ENCODE measurements around the gene WNK2. TPM values are rescaled to one million over a fixed set of nuclear protein-coding genes. Genes with fewer than 3 reads are reported as not detected.

The WNK2 gene
- polyA plus RNA-seq, 1 experiment: not detected

DNA sequence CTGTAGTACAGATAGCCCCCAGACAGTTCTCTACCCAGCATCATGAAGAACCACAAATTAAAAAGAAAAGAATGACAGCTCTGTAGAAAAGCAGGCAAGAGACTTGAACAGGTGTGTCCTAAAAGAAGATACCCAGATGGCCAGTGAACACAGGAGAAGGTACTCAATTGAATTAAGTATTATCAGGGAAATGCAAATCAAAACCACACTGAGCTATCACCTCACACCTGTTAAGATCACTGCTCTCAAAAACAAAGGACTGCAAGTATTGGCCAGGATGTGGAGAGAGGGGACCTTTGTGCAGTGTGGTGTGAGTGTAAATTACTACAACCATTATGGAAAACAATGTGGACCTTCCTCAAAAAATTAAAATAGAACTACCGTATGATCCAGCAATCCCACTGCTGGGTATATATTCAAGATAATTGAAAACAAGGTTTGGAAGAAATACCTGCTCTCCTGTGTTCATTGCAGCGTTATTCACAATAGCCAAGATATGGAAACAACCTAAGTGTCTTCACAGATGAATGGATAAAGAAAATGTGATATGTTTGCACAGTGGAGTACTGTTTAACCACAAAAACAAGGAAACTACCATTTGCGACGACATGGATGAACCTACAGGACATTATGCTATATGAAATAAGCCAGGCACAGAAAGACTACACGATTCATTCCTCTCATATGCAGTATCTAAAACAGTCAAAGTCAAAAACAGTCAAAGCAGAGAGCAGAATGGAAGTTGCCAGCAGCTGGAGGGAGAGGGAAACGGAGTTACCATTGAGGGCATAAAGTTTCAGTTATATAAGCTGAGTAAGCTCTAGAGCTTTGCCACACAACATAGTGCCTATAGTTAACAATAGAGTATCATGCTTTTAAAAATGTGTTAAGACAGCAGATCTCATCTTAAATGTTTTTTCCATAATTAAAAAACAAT, 102.6 kb downstream of the WNK2 start:
- no peaks in the 10 kb centered on the region for H3K36me3 ChIP-seq (ENCODE audit: control insufficient read depth, insufficient read depth, low read length)
- H3K4me3 ChIP-seq (ENCODE audit: low read depth, low read length): no peak overlapping the region
- H3K27me3 ChIP-seq (ENCODE audit: control insufficient read depth, insufficient read depth, low read length): no peaks in the 10 kb centered on the region
- TF ChIP-seq, protein P1, sequence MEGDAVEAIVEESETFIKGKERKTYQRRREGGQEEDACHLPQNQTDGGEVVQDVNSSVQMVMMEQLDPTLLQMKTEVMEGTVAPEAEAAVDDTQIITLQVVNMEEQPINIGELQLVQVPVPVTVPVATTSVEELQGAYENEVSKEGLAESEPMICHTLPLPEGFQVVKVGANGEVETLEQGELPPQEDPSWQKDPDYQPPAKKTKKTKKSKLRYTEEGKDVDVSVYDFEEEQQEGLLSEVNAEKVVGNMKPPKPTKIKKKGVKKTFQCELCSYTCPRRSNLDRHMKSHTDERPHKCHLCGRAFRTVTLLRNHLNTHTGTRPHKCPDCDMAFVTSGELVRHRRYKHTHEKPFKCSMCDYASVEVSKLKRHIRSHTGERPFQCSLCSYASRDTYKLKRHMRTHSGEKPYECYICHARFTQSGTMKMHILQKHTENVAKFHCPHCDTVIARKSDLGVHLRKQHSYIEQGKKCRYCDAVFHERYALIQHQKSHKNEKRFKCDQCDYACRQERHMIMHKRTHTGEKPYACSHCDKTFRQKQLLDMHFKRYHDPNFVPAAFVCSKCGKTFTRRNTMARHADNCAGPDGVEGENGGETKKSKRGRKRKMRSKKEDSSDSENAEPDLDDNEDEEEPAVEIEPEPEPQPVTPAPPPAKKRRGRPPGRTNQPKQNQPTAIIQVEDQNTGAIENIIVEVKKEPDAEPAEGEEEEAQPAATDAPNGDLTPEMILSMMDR (IDR thresholded peaks at IDR 0.05; ENCODE audit: insufficient read depth, low read depth, low read length): no peak
- CTCF ChIA-PET: no interaction called here
- POLR2A ChIA-PET: no interaction called here
- no peak for DNase-seq (ENCODE audit: low read depth)

DNA sequence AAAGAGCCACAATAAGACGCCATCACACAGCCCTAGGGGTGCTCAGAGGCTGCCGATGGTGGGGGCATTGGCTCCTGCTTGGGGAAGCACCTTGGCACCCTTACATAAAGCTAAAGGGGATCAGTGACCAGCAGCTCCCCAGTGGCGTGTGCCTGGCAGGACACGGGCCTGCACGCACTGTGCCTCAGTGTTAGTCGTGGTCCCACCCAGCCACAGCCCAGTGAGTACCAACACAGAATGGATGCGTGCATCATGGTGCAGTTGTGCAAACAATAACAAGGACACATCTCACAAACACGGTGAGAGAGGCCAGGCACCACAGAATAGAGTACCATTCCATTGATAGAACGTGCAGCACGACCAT, 103.2 kb downstream of the WNK2 start:
- Histone ChIP-seq H3K4me3 (ENCODE audit: low read depth, low read length) (no peak overlapping the region), H3K27me3 (ENCODE audit: control insufficient read depth, insufficient read depth, low read length) (no peaks in the 10 kb centered on the region), H3K36me3 (ENCODE audit: control insufficient read depth, insufficient read depth, low read length) (no peaks in the 10 kb centered on the region)
- POLR2A ChIA-PET: no interaction called here
- TF ChIP-seq, protein P1 (IDR thresholded peaks at IDR 0.05; ENCODE audit: insufficient read depth, low read depth, low read length): no peak
- CTCF ChIA-PET: no interaction called here
- DNase-seq (ENCODE audit: low read depth): no peak

DNA sequence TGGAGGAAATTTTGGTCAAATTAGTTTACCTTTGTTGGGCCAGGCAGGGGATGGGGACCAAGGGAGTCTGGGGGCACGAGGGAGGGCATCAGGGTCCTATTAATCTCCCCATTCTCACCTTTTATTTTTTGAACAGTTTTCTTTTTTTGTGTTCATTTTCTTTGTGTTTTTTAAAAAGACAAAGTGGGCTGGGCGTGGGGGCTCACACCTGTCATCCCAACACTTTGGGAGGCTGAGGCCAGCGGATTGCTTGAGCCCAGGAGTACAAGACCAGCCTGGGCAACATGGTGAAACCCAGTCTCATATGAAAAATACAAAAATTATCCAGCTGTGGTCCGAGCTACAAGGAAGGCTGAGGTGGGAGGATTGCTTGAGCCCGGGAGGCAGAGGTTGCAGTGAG, 103.7 kb downstream of the WNK2 start:
- ChIA-PET POLR2A (no interaction called here), CTCF (interaction anchor here (1.2 kb wide), 1 partner anchor 134 kb away, joined by 4 read pairs; no protein-coding TSS in a partner anchor)
- Histone ChIP-seq H3K36me3 (ENCODE audit: control insufficient read depth, insufficient read depth, low read length) (no peaks in the 10 kb centered on the region), H3K4me3 (ENCODE audit: low read depth, low read length) (no peak overlapping the region), H3K27me3 (ENCODE audit: control insufficient read depth, insufficient read depth, low read length) (no peaks in the 10 kb centered on the region)
- no peak for DNase-seq (ENCODE audit: low read depth)
- TF ChIP-seq, protein P1 (IDR thresholded peaks at IDR 0.05; ENCODE audit: insufficient read depth, low read depth, low read length): no peak

DNA sequence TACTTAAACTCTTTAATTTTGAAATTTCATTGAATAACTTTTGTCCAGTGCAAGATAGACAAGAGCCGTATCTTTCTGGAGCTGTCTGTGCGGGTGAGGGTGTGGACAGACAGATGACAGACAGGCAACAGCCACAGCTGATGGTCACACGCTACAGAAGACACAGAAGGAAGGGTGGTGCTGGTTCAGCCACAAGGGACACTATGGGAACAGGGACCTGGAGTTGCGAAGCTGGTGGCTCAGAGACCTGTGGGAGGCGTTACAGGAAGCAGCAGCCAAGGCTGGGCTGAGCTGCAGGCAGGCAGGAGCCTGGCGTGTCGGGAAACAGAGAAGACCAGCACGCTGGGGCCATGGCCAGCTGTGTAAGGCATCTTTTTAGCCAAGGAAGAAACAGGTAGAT, 104.4 kb downstream of the WNK2 start:
- DNase-seq (ENCODE audit: low read depth): no peak
- Histone ChIP-seq H3K36me3 (ENCODE audit: control insufficient read depth, insufficient read depth, low read length) (no peaks in the 10 kb centered on the region), H3K4me3 (ENCODE audit: low read depth, low read length) (no peak overlapping the region), H3K27me3 (ENCODE audit: control insufficient read depth, insufficient read depth, low read length) (no peaks in the 10 kb centered on the region)
- ChIA-PET CTCF (interaction anchor here (0.6 to 1.2 kb wide), 2 partner anchors 134 to 681 kb away, joined by 3 to 4 read pairs; no protein-coding TSS in a partner anchor), POLR2A (no interaction called here)
- TF ChIP-seq, protein P1 (IDR thresholded peaks at IDR 0.05; ENCODE audit: insufficient read depth, low read depth, low read length): no peak

DNA sequence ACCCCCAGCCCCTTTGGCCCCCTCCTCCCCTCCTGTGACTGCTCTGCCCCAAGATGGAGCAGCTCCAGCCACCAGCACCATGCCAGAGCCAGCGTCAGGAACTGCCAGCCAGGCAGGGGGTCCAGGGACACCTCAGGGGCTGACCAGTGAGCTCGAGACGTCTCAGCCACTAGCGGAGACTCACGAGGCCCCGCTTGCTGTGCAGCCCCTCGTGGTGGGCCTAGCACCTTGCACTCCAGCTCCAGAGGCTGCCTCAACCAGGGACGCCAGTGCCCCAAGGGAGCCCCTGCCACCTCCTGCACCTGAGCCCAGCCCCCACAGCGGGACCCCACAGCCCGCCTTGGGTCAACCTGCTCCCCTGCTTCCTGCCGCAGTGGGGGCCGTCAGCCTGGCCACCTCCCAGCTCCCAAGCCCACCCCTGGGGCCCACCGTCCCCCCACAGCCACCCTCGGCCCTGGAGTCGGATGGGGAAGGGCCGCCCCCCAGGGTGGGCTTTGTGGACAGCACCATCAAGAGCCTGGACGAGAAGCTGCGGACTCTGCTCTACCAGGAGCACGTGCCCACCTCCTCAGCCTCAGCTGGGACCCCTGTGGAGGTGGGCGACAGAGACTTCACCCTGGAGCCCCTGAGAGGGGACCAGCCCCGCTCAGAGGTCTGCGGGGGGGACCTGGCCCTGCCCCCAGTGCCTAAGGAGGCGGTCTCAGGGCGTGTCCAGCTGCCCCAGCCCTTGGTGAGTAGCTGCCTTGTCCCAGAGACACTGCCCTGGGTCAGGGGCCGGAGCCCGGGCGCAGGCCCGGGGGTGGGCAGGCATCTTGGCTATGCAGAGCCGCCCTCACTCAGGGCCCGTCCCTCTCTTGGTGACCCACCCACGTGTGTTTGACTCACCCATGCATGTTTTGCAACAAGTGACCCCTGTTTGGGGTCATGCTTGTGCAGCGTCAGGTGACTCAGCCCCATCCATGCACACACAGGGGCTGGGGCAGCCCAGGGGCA, 105.2 kb downstream of the WNK2 start:
- Histone ChIP-seq H3K4me3 (ENCODE audit: low read depth, low read length) (no peak overlapping the region), H3K27me3 (ENCODE audit: control insufficient read depth, insufficient read depth, low read length) (no peaks in the 10 kb centered on the region), H3K36me3 (ENCODE audit: control insufficient read depth, insufficient read depth, low read length) (no peaks in the 10 kb centered on the region)
- POLR2A ChIA-PET: no interaction called here
- TF ChIP-seq, protein P1 (IDR thresholded peaks at IDR 0.05; ENCODE audit: insufficient read depth, low read depth, low read length): no peak
- no peak for DNase-seq (ENCODE audit: low read depth)
- CTCF ChIA-PET: interaction anchor here (1.2 to 1.9 kb wide), 2 partner anchors 16 to 135 kb away, joined by 4 to 6 read pairs; no protein-coding TSS in a partner anchor
